RPMI8226 (cell line): ENCODE measurements around the gene SMOC2.
"Not testable (repeated sequence)": the region's sequence is repeated elsewhere in the genome, so short reads cannot be mapped to it uniquely, and the experiment has no call there.

Source experiments
- DNase-seq: peaks from one replicate; pipeline ENCODE4 v3.0.0-alpha.2; 2015

SMOC2 gene

DNA sequence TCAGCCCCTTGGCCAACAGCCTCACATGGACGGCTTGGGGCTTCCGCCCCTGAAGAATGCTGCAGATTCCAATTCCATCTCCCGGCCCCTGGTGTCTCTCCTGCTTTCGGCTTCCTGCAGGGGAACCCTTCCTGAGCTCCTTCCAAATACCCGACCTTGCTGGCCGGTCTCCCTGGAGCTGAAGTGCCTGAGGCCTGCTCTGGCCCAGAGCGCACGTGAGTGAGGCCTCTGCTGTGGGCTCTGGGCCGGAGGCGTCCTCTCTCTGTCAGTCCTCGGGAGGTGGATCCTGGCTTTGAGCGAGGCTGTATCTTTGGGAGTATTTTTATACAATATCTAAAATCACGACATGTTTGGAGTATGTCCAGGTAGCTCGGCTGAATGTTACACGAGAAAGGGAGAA lies 253.8 kb downstream of the SMOC2 start:
- not testable (repeated sequence) for DNase-seq

- no peak for DNase-seq
Measured at GRCh38 chr6:168695701-168696100, 254.7 kb downstream of the SMOC2 start.

DNA sequence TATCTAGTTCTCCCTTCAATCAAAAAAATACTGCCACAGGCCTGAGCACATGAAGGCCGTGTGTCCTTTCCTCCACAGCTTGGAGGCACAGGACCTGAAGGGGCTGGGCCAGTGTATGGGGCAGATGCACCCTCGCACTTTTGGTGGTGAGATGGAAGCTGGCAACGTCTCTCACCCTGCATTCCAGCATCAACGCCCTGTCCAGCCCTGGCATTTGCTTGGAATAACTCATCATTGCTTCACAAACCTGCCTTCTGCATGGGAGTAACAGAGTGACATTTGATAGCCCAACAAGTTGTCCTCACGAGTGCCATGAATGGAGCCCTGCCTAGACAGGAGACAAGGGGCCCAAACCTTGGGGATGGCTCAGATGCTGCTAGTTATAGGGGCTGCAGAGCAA lies 257.9 kb downstream of the SMOC2 start:
- DNase-seq, result no peak

- DNase-seq, result no peak
Measured at GRCh38 chr6:168699631-168700295, 258.8 kb downstream of the SMOC2 start.

DNA sequence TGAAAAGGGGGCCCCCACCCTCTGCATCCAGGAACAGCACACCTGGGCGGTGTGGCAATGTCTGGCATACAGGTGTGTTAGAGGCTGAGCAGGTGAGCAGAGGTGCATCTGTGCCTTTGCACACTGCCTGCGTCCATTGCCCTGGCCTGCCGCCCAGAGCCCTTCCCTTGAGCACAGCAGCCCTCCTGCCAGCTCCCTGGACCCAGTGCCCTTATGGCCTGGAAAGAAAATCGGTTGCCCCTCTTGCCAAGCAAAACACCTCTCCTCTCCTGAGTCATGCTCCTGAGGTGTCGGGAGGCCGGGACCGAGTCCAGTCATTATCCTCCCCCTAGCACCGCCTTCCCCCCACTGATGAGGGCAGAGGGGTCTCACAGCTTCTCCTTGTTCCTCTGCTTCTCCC lies 259.9 kb downstream of the SMOC2 start:
- no peak for DNase-seq

DNA sequence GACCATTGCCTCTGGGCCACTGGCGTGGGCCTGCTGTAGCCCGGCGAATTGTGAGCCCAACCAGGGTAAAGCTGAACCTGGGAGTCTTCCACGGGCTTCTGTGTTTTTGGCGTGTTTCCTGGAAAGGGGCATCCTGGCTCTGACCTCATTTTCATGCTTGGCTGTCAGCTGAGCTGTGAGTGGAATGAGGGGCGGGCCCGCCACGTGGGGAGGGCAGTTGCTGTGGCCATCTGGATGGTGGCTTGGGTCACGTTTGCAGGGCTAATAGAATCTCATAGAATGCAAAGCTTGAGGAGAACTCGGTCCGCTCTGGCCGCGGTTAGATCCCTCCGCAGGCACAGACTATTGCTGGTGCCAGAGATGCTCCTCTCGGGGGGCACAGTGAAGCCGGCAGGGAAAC lies 263.0 kb downstream of the SMOC2 start:
- DNase-seq, result no peak

DNA sequence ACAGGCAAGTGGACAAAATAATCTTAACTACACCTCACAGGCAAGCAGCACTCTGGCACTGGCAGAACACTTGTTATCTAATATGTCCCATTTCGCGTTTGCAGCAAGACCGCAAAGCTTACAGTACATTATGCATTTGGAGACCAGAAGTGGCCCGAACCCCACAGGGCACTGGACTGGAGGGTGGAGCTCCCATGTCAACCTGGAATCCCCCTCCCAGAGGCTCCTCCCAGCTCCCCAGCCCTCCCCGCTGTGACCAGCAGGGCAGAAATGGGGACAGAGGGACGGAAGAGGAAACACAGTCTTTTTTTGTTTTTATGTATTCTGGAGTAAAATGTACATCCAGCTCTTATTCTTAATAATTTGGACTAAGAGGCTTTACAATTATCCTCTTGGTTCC lies 263.7 kb downstream of the SMOC2 start:
- DNase-seq, result no peak

GRCh38 chr6:168705271-168705670 lies 264.3 kb downstream of the SMOC2 start:
- DNase-seq, result not testable (repeated sequence)

- DNase-seq, result no peak
Measured at GRCh38 chr6:168706471-168707177, 265.6 kb downstream of the SMOC2 start.

DNA sequence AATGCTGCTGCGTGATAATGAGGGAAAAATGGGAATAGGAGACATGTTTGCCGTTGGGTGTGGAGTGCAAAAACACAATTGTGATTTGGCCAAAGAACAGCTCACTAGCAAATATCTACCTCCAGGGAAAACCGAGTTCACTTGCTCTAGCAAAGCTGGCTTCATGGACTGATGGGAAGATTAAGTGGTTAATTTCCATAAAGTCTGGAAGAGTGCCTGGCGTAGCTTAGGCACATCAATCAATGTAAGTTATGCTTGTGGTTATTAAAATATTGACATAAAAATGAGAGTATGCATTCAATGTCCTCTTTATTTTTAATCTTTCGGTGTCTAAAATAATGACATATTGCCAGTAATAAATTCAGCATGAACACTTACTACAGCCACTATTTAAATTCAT lies 267.5 kb downstream of the SMOC2 start:
- DNase-seq, result no peak

DNA sequence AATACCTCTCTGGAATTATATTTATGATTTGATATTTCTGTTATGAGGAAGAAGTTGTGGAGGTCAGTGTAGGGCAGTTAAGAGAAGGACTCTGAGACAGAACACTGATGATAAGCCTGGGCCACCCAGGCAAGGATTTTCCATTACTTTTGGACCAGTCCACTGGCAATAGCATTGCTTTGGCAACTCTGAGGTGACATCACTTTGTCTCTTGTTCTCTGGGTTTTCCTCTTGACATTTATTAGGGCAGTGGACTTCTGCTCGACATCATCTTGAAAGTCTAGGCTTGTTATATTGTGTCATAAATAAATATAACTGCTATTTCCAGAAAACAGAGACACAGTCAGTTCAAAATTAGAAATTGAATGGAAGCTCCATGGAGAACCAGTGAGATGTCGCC lies 268.0 kb downstream of the SMOC2 start:
- DNase-seq, result no peak

DNA sequence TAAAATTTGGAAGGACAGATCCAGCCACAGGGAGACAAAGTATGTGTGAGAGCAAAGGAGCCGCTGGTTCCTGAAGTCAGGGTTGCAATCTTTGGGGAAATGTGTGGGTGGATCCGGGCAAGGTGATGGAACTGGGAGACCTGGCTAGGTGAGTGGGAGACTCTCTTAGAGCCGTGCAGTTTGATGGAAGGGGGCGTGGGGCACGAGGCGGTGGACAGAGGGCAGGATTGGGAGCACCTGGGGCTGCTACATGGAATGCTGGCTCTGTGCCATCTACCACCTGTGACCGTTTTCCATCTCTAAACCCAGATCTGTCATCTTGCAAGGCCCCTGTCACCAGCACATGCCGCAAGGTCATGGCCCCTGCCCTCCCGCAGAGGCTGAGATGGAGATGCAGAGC lies 268.4 kb downstream of the SMOC2 start:
- DNase-seq, result no peak

DNA sequence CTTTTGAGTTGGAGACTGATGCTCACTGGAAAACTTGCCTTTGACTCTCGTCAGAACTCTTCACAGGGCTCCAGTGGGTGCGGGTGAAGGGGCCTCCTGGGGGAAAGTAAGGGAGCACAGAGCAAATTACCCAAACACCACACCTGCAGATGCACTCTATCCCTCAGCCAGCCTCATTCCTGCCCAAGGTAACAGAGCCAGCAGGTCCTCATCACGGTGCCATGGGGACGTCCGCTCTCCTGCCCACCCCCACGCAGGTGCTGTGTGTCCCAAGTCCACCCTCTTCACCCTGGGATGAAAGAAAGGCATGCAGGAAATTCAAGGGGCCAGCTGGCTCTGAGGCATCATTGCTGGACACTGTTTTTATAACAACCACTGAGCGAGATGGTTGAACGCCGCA lies 269.0 kb downstream of the SMOC2 start:
- no peak for DNase-seq

- DNase-seq, result no peak
Measured at GRCh38 chr6:168711049-168711640, 270.2 kb downstream of the SMOC2 start.

GRCh38 chr6:168711666-168712300 lies 270.8 kb downstream of the SMOC2 start:
- no peak for DNase-seq

DNA sequence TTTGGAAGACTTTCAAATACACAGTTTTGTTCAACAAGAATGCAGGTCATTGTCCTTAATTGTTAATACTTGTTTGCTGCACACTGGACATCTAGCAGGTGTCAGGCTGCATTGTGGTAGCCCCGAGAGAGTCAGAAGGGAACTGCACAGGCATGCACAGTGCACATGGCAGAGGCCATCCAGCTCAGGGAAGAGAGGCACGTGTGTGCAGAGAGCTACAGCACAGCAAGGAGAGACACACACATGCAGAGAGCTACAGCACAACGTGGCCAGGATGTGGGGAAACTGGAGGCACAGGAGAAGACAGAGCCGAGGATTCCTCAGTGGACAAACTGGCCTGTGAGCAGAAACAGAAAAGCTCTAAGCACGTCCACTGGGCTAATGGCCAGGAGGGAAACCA lies 272.0 kb downstream of the SMOC2 start:
- DNase-seq, result no peak

DNA sequence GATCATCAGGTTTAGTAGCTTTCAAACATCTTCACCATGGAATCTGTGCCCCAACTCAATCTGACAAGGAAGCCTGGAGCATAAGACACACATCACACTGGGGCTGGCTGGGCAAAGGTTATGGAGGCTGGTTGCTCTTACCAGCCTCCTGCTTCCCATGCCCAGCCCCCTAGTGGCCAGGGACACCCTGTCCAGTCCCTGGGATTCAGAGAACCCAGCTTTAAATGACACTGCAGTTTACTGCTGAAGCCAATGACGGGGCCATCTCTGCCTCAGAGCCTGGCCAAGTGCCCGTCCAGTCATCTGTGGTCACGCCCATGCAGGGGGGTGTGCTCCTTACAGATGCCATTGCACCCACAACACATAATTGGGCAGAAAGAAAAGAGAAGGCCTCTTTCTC lies 272.9 kb downstream of the SMOC2 start:
- DNase-seq, result peak; percentile 44

DNA sequence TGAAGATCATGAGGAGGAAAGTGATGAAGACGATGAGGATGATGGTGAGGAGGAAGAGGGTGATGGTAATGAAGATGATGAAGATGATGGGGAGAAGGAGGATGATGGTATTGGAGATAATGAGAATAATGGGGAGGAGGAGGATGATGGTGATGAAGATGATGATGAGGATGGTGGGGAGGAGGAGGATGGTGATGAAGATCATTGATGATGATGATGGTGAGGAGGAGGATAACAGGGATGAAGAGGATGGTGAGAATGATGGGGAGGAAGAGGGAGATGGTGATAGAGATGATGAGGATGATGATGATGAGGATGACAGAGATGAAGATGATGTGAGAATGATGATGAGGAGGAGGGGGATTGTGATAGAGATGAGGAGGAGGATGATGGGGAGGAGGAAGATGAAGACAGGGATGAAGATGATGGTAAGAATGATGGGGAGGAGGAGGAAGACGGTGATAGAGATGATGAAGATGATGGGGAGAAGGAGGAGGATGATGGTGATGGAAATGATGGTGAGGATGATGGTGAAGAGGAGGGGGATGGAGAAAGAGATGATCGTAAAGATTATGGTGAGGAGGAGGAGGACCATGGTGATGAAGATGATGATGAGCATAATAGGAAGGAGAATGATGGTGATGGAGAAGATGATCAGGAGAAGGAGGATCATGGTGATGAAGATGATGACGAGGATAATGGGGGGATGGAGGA lies 273.7 kb downstream of the SMOC2 start:
- DNase-seq, result no peak

DNA sequence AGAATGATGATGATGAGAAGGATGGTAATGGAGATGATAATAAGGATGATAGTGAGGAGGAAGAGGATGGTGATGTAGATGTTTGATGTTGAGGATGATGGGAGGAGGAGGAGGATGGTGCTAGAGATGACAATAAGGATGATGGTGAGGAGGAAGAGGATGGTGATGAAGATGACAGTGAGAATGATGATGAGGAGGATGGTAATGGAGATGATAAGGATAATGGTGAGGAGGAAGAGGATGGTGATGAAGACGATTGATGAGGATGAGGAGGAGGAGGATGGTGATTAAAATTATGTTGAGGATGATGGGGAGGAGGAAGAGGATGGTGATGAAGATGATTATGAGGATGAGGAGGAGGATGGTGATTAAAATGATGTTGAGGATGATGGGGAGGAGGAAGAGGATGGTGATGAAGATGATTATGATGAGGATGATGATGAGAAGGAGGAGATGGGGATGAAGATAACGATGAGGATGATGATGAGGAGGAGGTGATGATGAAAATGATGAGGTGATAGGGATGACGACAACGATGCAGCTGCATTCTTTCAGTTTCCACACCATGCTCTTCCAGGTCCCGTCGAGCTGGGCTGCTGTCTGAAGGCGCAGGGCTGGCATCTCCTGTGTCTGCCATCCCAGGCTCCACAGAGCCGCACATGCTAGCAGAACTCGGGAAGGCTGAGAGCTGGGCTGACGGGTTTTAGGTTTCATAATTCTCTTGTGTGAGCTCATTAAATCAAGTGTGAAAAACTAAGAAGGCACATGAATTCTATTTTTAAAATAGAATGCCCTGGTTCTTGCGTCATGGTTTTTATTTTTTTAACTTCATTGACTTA lies 274.9 kb downstream of the SMOC2 start:
- no peak for DNase-seq

DNA sequence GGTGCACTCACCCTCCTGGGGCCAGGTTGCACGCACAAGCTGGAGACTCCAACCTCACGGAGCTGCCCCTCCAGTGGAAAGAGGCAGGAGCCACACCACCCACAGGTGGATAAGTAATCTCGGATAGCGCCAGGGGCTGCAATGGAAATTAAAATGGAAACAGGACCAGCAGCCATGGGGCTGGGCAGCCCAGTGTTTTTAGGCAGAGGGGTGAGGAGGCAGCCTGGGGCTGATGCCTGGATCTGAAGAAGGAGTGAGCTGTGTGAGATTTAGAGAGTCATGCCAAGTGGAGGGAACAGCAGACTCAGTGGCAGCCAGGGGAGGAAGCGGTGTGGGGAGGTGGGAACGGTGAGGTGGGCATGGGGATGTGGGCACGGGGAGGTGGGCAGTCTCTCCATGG lies 275.6 kb downstream of the SMOC2 start:
- no peak for DNase-seq

- no peak for DNase-seq
Measured at GRCh38 chr6:168717491-168717890, 276.5 kb downstream of the SMOC2 start.
